ENCODE data around the gene SCCPDH.

GRCh38 chr1:246788895-246789338 is 64.7 kb downstream of the SCCPDH start:
- TF ChIP-seq POLR2A (IDR thresholded peaks at IDR 0.05; ENCODE audit: low read length) (no peak), GATA1 (IDR thresholded peaks at IDR 0.05; ENCODE audit: low read depth, low read length) (no peak)

Measured in erythroblast (primary cell).